ENCODE results near the gene COL15A1.

The COL15A1 gene

GRCh38 chr9:99024959-99025358 is 81.3 kb downstream of the COL15A1 start:
- Histone ChIP-seq H3K27ac (ENCODE audit: low read depth, low read length) (no peak overlapping the region), H3K9me3 (ENCODE audit: control insufficient read depth in 5 of 5, low read length in 5 of 5) (no peaks in the 10 kb centered on the region), H3K4me3 (ENCODE audit: low read depth in 1 of 5, low read length in 5 of 5) (no peak overlapping the region), H3K4me1 (ENCODE audit: control insufficient read depth in 5 of 5, insufficient read depth in 5 of 5, low read length in 5 of 5) (peaks cover 3 to 21% (median 20%) of the 10 kb centered on the region in 5 donors), H3K36me3 (ENCODE audit: control insufficient read depth in 5 of 5, insufficient read depth in 5 of 5, low read length in 5 of 5) (peaks cover 9 to 86% (median 78%) of the 10 kb centered on the region in 5 donors), H3K9ac (ENCODE audit: low read length in 5 of 5) (no peak overlapping the region), H3K27me3 (ENCODE audit: control insufficient read depth in 5 of 5, insufficient read depth in 4 of 5, low read length in 5 of 5) (no peaks in the 10 kb centered on the region)

GRCh38 chr9:99025616-99026270 is 82.0 kb downstream of the COL15A1 start:
- no peaks in the 10 kb centered on the region for H3K9me3 ChIP-seq (ENCODE audit: control insufficient read depth in 5 of 5, low read length in 5 of 5)
- H3K4me3 ChIP-seq (ENCODE audit: low read depth in 1 of 5, low read length in 5 of 5), result no peak overlapping the region
- no peaks in the 10 kb centered on the region for H3K27me3 ChIP-seq (ENCODE audit: control insufficient read depth in 5 of 5, insufficient read depth in 4 of 5, low read length in 5 of 5)
- H3K27ac ChIP-seq (ENCODE audit: low read depth, low read length), result no peak overlapping the region
- peaks cover 3 to 29% (median 19%) of the 10 kb centered on the region in 5 donors for H3K4me1 ChIP-seq (ENCODE audit: control insufficient read depth in 5 of 5, insufficient read depth in 5 of 5, low read length in 5 of 5)
- H3K9ac ChIP-seq (ENCODE audit: low read length in 5 of 5), result no peak overlapping the region
- H3K36me3 ChIP-seq (ENCODE audit: control insufficient read depth in 5 of 5, insufficient read depth in 5 of 5, low read length in 5 of 5), result peaks cover 9 to 83% (median 72%) of the 10 kb centered on the region in 5 donors

GRCh38 chr9:99026271-99026955 is 82.7 kb downstream of the COL15A1 start:
- Histone ChIP-seq H3K9me3 (ENCODE audit: control insufficient read depth in 5 of 5, low read length in 5 of 5) (no peaks in the 10 kb centered on the region), H3K4me3 (ENCODE audit: low read depth in 1 of 5, low read length in 5 of 5) (no peak overlapping the region), H3K27me3 (ENCODE audit: control insufficient read depth in 5 of 5, insufficient read depth in 4 of 5, low read length in 5 of 5) (no peaks in the 10 kb centered on the region), H3K4me1 (ENCODE audit: control insufficient read depth in 5 of 5, insufficient read depth in 5 of 5, low read length in 5 of 5) (peaks cover 3 to 31% (median 20%) of the 10 kb centered on the region in 5 donors), H3K36me3 (ENCODE audit: control insufficient read depth in 5 of 5, insufficient read depth in 5 of 5, low read length in 5 of 5) (peaks cover 9 to 80% (median 69%) of the 10 kb centered on the region in 5 donors), H3K9ac (ENCODE audit: low read length in 5 of 5) (no peak overlapping the region), H3K27ac (ENCODE audit: low read depth, low read length) (no peak overlapping the region)

- no peaks in the 10 kb centered on the region for H3K27me3 ChIP-seq (ENCODE audit: control insufficient read depth in 5 of 5, insufficient read depth in 4 of 5, low read length in 5 of 5)
- peaks cover 3 to 31% (median 20%) of the 10 kb centered on the region in 5 donors for H3K4me1 ChIP-seq (ENCODE audit: control insufficient read depth in 5 of 5, insufficient read depth in 5 of 5, low read length in 5 of 5)
- no peaks in the 10 kb centered on the region for H3K9me3 ChIP-seq (ENCODE audit: control insufficient read depth in 5 of 5, low read length in 5 of 5)
- H3K36me3 ChIP-seq (ENCODE audit: control insufficient read depth in 5 of 5, insufficient read depth in 5 of 5, low read length in 5 of 5), result peaks cover 9 to 75% (median 64%) of the 10 kb centered on the region in 5 donors
- H3K27ac ChIP-seq (ENCODE audit: low read depth, low read length), result no peak overlapping the region
- H3K4me3 ChIP-seq (ENCODE audit: low read depth in 1 of 5, low read length in 5 of 5), result no peak overlapping the region
- H3K9ac ChIP-seq (ENCODE audit: low read length in 5 of 5), result no peak overlapping the region
These were observed 83.2 kb downstream of the COL15A1 start for GRCh38 chr9:99026956-99027298.

- Histone ChIP-seq H3K27me3 (ENCODE audit: control insufficient read depth in 5 of 5, insufficient read depth in 4 of 5, low read length in 5 of 5) (no peaks in the 10 kb centered on the region), H3K9ac (ENCODE audit: low read length in 5 of 5) (no peak overlapping the region), H3K9me3 (ENCODE audit: control insufficient read depth in 5 of 5, low read length in 5 of 5) (no peaks in the 10 kb centered on the region), H3K4me3 (ENCODE audit: low read depth in 1 of 5, low read length in 5 of 5) (no peak overlapping the region), H3K36me3 (ENCODE audit: control insufficient read depth in 5 of 5, insufficient read depth in 5 of 5, low read length in 5 of 5) (peaks cover 9 to 70% (median 58%) of the 10 kb centered on the region in 5 donors), H3K4me1 (ENCODE audit: control insufficient read depth in 5 of 5, insufficient read depth in 5 of 5, low read length in 5 of 5) (peaks cover 3 to 28% (median 17%) of the 10 kb centered on the region in 5 donors), H3K27ac (ENCODE audit: low read depth, low read length) (no peak overlapping the region)
These were observed 83.7 kb downstream of the COL15A1 start for GRCh38 chr9:99027443-99027842.

- Histone ChIP-seq H3K9ac (ENCODE audit: low read length in 5 of 5) (no peak overlapping the region), H3K36me3 (ENCODE audit: control insufficient read depth in 5 of 5, insufficient read depth in 5 of 5, low read length in 5 of 5) (peaks cover 9 to 70% (median 51%) of the 10 kb centered on the region in 5 donors), H3K27ac (ENCODE audit: low read depth, low read length) (no peak overlapping the region), H3K4me3 (ENCODE audit: low read depth in 1 of 5, low read length in 5 of 5) (no peak overlapping the region), H3K4me1 (ENCODE audit: control insufficient read depth in 5 of 5, insufficient read depth in 5 of 5, low read length in 5 of 5) (peaks cover 0 to 12% (median 3%) of the 10 kb centered on the region in 5 donors), H3K27me3 (ENCODE audit: control insufficient read depth in 5 of 5, insufficient read depth in 4 of 5, low read length in 5 of 5) (no peaks in the 10 kb centered on the region), H3K9me3 (ENCODE audit: control insufficient read depth in 5 of 5, low read length in 5 of 5) (no peaks in the 10 kb centered on the region)
These were observed 85.5 kb downstream of the COL15A1 start for GRCh38 chr9:99029083-99029645.

- H3K36me3 ChIP-seq (ENCODE audit: control insufficient read depth in 5 of 5, insufficient read depth in 5 of 5, low read length in 5 of 5), result peaks cover 7 to 71% (median 51%) of the 10 kb centered on the region in 5 donors
These were observed 86.4 kb downstream of the COL15A1 start for GRCh38 chr9:99030092-99030511.

GRCh38 chr9:99030610-99031109 is 87.0 kb downstream of the COL15A1 start:
- H3K9ac ChIP-seq (ENCODE audit: low read length in 5 of 5), result no peak overlapping the region
- H3K4me1 ChIP-seq (ENCODE audit: control insufficient read depth in 5 of 5, insufficient read depth in 5 of 5, low read length in 5 of 5), result peaks cover 0 to 12% (median 3%) of the 10 kb centered on the region in 5 donors
- H3K27ac ChIP-seq (ENCODE audit: low read depth, low read length), result peak overlapping the region; percentile 32
- peaks cover 5 to 71% (median 51%) of the 10 kb centered on the region in 5 donors for H3K36me3 ChIP-seq (ENCODE audit: control insufficient read depth in 5 of 5, insufficient read depth in 5 of 5, low read length in 5 of 5)
- H3K27me3 ChIP-seq (ENCODE audit: control insufficient read depth in 5 of 5, insufficient read depth in 4 of 5, low read length in 5 of 5), result no peaks in the 10 kb centered on the region
- no peaks in the 10 kb centered on the region for H3K9me3 ChIP-seq (ENCODE audit: control insufficient read depth in 5 of 5, low read length in 5 of 5)
- no peak overlapping the region for H3K4me3 ChIP-seq (ENCODE audit: low read depth in 1 of 5, low read length in 5 of 5)

More at GRCh38 chr9:99030092-99030511, 86.4 kb downstream of the COL15A1 start:
- peaks cover 0 to 12% (median 3%) of the 10 kb centered on the region in 5 donors for H3K4me1 ChIP-seq (ENCODE audit: control insufficient read depth in 5 of 5, insufficient read depth in 5 of 5, low read length in 5 of 5)
- peak overlapping the region; percentile 32 for H3K27ac ChIP-seq (ENCODE audit: low read depth, low read length)
- no peak overlapping the region for H3K9ac ChIP-seq (ENCODE audit: low read length in 5 of 5)
- H3K27me3 ChIP-seq (ENCODE audit: control insufficient read depth in 5 of 5, insufficient read depth in 4 of 5, low read length in 5 of 5), result no peaks in the 10 kb centered on the region
- no peaks in the 10 kb centered on the region for H3K9me3 ChIP-seq (ENCODE audit: control insufficient read depth in 5 of 5, low read length in 5 of 5)
- no peak overlapping the region for H3K4me3 ChIP-seq (ENCODE audit: low read depth in 1 of 5, low read length in 5 of 5)

GRCh38 chr9:99031319-99031718 is 87.6 kb downstream of the COL15A1 start:
- peaks cover 0 to 12% (median 3%) of the 10 kb centered on the region in 5 donors for H3K4me1 ChIP-seq (ENCODE audit: control insufficient read depth in 5 of 5, insufficient read depth in 5 of 5, low read length in 5 of 5)
- no peak overlapping the region for H3K9ac ChIP-seq (ENCODE audit: low read length in 5 of 5)
- no peak overlapping the region for H3K4me3 ChIP-seq (ENCODE audit: low read depth in 1 of 5, low read length in 5 of 5)
- H3K9me3 ChIP-seq (ENCODE audit: control insufficient read depth in 5 of 5, low read length in 5 of 5), result no peaks in the 10 kb centered on the region
- H3K27me3 ChIP-seq (ENCODE audit: control insufficient read depth in 5 of 5, insufficient read depth in 4 of 5, low read length in 5 of 5), result no peaks in the 10 kb centered on the region
- peaks cover 5 to 71% (median 51%) of the 10 kb centered on the region in 5 donors for H3K36me3 ChIP-seq (ENCODE audit: control insufficient read depth in 5 of 5, insufficient read depth in 5 of 5, low read length in 5 of 5)
- no peak overlapping the region for H3K27ac ChIP-seq (ENCODE audit: low read depth, low read length)

GRCh38 chr9:99031994-99032393 is 88.3 kb downstream of the COL15A1 start:
- Histone ChIP-seq H3K27me3 (ENCODE audit: control insufficient read depth in 5 of 5, insufficient read depth in 4 of 5, low read length in 5 of 5) (no peaks in the 10 kb centered on the region), H3K9ac (ENCODE audit: low read length in 5 of 5) (no peak overlapping the region), H3K4me1 (ENCODE audit: control insufficient read depth in 5 of 5, insufficient read depth in 5 of 5, low read length in 5 of 5) (peaks cover 0 to 12% (median 0%) of the 10 kb centered on the region in 5 donors), H3K4me3 (ENCODE audit: low read depth in 1 of 5, low read length in 5 of 5) (no peak overlapping the region), H3K27ac (ENCODE audit: low read depth, low read length) (no peak overlapping the region), H3K36me3 (ENCODE audit: control insufficient read depth in 5 of 5, insufficient read depth in 5 of 5, low read length in 5 of 5) (peaks cover 5 to 71% (median 51%) of the 10 kb centered on the region in 5 donors), H3K9me3 (ENCODE audit: control insufficient read depth in 5 of 5, low read length in 5 of 5) (no peaks in the 10 kb centered on the region)
